GM19238 (cell line): ENCODE results near the gene LRRC23.

ENCODE experiments used
- DNase-seq: peaks from one replicate; pipeline ENCODE4 v3.0.0; 2011; ENCODE audit warnings: low spot score; ENCODE audit not compliant: insufficient read length

Gene LRRC23

DNA sequence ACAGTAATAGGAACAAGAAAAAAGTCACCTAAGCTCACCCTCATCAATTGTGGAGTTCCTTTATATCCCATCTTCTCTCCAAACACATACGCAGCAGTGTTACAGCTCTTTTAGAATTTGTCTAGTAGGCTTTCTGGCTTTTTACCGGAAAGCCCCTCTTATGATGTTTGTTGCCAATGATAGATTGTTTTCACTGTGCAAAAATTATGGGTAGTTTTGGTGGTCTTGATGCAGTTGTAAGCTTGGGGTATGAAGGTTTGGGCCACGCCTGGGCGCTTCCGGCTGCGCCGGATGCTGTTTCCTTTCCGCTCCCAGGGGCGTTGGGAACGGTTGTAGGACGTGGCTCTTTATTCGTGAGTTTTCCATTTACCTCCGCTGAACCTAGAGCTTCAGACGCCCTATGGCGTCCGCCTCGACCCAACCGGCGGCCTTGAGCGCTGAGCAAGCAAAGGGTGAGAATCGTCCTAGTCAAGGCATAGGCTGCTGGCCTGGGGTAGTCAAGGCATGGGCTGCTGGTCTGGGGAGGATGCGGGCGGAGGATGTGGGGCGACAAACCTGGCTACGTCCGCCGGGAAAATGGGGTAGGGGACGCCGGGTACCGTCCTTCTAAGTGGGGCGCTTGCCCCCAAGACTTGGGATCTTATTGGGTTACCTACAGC lies 39.2 kb downstream of the LRRC23 start, which contains the start of the genes C12orf57 and RNU7-1:
C12orf57 (plus strand) TSS at position 301 of the 659 bp plus-strand sequence; CDS start at position 401, 100 bp downstream.
RNU7-1 (plus strand) TSS at position 95 of the 659 bp plus-strand sequence.
- DNase-seq = peak; percentile 59

DNA sequence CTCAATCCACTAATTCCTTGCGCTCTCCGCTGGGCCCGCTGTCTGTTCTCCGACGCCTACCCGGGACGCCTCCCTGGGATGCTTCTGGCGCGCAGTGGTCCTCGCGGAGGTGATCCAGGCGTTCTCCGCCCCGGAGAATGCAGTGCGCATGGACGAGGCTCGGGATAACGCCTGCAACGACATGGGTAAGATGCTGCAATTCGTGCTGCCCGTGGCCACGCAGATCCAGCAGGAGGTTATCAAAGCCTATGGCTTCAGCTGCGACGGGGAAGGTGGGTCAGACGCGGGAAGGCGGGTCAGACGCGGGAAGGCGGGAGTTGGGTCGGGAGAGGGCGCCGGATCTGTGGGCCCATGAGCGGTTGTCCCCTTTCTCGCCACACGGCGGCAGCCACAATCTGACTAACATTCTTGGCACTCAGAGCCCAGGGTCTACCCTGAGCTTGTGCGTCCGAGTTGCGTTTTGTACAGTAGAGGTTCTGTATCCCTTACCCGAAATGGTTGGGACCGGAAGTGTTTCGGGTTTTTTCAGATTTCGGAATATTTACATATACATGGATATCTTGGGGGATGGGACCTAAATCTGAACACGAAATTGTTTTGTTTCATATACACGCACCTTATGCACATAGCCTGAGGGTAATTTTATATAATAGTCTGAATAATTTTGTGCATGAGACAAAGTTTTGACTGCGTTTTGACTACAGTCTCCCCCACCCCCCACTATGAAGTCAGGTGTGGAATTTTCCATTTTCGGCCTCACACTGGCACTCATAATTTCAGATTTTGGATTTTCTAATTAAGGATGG lies 40.0 kb downstream of the LRRC23 start:
- peak; percentile 71 for DNase-seq

DNA sequence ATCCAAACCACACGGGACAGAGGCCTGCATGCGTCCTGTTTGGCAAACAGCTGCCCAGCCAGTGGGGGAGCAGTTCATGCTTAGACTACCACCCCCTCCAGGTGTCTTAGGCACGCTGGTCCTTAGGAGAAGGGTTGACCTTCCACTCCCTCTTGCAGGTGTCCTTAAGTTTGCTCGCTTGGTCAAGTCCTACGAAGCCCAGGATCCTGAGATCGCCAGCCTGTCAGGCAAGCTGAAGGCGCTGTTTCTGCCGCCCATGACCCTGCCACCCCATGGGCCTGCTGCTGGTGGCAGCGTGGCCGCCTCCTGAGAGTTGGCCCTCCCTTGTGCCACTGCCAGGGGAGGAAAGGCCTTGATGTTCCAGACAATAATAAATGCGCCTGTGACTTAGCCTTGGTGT lies 41.0 kb downstream of the LRRC23 start:
- DNase-seq = no peak

DNA sequence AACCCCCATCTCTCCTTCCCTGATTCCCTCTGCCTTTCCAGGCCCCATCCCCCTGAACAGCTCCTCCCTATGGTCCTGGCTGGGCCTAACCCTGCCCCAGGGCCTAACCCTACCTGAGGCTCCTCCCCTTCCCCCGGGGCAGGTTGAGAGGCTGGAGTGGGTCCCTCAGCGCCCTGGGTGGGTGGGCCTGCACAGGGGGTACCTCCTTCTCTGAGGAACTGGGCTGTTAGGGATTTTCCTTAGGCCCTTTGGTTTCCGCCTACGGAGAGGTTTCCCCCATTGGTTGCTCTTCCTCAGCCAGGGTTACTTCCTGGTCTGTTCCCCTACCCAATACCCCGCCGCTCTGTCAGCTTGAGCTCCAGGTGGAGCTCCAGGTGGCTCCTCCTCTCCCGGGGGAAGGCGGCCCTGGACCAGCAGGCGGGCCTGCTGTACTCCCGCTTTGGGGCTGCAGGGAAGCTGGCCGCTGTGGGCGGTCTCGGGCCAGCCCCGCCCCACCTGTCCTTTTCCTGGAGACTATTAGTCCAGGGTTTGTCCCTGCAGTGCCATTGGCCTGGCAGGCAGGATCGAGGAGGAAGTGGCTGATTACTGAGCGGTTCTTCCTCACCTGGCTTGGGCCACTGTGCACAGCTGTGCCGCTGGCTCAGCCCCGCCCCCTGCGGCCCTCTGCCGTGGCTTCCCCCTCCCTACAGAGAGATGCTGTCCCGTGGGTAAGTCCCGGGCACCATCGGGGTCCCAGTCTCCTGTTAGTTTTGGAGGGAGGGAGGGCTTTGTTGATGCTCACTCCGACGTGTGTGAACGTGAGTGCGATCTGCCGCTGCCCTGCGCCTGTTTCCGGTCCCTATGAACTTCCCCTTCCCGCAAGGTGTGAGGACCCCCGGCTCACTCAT lies 41.7 kb downstream of the LRRC23 start:
- no peak for DNase-seq

DNA sequence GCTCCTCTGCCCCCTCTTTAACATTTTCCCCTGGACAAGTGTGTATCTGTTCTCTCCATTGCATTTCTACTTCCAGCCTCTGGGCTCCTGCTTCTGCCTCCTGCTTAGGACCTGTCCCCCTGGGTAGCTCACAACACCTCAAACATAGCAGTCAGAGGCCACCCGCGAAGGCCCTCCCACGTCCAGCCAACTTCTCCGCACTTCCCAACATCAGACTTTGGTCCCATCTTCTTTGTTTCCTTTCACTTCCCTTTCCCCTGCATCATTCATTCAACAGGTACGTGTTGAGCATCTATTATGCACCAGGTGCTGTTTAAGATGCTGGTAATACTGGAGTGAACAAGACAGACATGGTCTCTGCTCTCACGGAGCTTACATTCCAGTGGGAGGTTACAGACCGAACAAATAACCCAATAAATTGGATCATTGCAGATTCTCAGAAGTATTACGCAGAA lies 42.3 kb downstream of the LRRC23 start:
- DNase-seq = no peak

DNA sequence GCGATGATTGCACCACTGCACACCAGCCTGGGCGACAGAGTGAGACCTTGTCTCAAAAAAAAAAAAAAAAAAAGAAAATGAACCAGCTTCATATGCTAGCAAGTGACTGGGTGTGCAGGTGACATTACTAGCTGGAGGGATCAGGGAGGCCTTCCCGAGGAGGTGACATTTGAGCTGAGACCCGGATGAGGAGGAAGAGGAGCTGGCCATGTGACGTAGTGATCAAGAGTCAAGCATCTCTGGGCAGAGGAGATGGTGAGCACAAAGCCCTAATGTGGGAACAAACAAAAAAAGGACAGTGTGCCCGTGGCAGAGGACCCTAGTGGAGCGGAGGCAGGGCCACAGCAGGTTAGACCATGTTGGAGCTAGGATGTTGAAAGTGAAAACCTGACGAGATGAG lies 43.0 kb downstream of the LRRC23 start:
- DNase-seq = no peak

DNA sequence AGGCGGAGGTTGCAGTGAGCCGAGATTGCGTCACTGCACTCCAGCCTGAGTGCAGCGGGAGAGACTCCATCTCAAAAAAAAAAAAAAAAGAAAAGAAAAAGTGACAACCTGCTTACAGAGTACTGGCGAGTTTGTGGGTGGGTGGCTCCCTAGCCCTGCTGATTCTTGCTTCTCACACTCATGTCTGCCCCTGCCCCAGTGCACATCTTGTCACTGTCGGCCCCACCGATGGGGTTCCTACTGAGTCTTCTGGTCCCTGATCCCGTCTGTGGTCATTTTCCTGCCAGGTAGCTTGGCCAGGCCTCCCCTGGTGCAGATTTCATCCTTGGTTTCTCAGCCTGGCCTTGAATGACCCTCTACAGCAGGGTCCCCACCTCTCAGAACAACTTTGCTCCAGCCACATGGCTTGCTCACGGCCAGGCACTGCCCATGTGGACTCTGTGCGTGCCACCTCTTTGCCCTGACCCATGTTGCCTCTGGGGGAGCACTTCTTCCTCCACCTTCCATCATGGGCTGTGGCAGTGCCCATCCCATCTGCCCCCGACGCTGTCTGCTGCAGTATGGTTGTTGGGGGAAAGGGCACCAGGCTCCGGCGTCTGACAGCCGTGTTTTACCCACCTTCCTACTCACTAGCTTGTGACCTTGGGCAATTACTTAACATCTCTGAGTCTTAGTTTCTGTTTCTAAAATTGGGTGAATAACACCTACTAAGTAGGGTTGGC lies 44.4 kb downstream of the LRRC23 start:
- DNase-seq = no peak

DNA sequence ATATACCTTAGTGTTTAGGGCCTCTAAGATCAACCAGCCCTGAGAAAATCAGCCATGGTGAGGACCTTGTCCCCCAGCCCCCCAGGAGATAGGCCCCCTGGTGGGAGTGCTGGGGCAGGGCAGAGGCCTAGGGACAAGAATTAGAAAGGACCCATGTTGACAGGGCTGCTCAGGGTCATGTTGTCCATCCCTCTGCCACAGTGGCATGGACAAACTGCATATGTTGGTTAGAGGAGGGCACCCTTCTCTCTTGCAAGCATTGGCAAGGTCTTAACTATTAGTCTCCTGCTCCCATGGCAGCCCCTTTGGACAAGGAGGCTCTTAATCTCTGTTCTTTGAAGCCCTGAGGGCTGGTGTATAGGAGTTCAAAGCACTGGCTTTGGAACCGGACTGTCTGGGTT lies 45.8 kb downstream of the LRRC23 start:
- DNase-seq = no peak

DNA sequence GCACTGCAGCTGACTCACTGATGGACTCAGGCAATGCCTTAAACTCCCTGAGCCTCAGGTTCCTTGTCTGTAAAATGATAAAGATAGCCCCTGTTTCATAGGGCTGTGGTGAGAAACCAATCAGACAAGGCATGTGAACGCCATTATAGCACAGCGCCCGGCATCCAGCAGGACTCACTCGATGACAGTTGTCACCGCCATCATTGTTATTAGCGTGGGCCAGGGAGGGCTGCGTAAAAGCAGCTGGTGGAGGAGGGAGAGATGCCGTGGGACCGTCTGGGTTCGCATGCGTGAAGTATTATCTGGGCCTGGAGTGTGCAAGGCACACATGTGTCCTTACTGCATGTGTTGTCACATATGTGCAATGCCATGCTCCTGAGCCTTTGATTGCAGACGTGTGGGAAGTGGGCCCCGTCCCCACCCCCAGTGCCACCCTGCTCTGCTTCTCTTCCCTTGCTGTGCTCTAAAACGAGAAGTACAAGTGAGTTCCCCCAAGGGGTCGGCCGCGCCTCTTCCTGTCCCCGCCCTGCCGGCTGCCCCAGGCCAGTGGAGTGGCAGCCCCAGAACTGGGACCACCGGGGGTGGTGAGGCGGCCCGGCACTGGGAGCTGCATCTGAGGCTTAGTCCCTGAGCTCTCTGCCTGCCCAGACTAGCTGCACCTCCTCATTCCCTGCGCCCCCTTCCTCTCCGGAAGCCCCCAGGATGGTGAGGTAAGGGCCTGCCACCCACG lies 46.4 kb downstream of the LRRC23 start, which contains the start of gene PTPN6:
PTPN6 (plus strand) TSS at position 546 of the 730 bp plus-strand sequence; CDS start at position 703, 157 bp downstream.
- DNase-seq = no peak

DNA sequence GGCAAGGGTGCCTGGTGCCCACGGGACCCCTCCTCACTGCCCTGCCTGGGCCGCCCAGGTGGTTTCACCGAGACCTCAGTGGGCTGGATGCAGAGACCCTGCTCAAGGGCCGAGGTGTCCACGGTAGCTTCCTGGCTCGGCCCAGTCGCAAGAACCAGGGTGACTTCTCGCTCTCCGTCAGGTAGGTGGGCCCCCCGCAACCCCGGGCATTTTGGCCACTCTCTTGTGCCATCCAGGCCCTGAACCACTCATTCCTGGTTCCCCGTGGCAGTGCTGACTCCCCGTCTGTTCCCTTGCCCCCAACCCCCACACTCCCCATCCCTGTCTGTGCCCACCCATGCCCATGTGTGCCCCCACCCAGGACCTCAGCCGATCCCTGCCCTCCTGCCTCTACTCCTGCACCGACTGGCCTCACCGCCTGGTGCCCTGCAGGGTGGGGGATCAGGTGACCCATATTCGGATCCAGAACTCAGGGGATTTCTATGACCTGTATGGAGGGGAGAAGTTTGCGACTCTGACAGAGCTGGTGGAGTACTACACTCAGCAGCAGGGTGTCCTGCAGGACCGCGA lies 47.0 kb downstream of the LRRC23 start:
- no peak for DNase-seq

DNA sequence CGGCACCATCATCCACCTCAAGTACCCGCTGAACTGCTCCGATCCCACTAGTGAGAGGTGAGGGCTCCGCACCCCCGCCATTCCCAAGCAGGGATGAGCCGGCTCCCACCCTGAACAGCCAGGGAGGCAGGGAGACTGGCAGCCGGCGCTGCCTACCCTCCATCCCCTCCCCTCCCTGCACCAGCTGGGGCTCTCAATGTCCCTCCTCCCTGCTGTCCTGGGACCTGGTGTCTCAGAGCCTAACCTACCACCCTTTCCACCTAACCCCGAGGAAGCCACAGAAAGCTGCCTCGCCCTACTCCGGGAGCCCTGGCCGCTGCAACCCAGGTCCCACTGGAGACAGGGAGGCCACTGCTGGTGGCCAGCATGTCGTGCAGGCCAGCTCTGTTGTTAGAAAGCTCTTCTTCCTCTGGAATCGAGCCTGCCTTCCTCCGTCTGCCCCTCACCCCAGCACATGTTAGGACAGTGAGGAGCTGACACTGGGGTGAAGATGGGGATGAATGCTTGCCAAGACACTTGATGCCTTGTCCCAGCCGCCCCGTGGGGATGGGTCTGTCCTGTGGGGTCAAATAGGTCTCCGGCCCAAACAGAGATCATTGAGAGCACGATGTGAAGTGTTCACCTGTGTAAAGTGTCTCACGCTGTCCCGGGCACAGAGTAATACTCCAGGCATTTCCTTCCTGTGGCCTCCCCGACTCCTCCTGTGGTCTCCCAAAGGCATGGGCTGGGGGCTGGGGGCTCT lies 47.7 kb downstream of the LRRC23 start:
- no peak for DNase-seq

DNA sequence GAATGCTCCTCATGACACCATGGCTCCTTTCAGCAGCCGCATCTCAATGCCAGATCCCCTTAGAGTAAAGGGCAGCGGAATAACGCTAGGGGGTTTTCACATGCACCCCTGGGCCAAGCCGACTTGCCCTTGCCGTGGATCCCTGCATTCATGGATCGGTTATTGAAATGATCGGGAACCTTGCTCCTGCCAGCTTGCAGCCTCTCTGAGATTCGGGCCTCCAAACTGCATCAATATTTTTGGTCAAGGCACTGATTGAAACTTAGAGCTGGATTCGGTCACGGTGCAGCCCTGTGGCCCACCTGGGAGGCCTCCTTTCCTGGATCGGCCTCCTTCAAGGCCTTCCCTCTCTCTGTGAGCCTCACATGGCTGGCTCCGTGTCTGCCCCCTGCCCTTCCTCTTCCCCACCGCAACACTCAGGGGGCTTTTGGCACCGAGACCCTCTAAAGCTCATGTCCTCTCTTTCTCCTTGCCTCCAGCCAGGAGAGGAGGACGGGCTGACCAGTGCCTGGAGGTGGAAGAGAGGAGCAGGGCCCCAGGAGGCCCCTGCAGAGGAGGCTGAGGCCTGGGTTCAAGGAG lies 48.3 kb downstream of the LRRC23 start:
- DNase-seq = no peak

DNA sequence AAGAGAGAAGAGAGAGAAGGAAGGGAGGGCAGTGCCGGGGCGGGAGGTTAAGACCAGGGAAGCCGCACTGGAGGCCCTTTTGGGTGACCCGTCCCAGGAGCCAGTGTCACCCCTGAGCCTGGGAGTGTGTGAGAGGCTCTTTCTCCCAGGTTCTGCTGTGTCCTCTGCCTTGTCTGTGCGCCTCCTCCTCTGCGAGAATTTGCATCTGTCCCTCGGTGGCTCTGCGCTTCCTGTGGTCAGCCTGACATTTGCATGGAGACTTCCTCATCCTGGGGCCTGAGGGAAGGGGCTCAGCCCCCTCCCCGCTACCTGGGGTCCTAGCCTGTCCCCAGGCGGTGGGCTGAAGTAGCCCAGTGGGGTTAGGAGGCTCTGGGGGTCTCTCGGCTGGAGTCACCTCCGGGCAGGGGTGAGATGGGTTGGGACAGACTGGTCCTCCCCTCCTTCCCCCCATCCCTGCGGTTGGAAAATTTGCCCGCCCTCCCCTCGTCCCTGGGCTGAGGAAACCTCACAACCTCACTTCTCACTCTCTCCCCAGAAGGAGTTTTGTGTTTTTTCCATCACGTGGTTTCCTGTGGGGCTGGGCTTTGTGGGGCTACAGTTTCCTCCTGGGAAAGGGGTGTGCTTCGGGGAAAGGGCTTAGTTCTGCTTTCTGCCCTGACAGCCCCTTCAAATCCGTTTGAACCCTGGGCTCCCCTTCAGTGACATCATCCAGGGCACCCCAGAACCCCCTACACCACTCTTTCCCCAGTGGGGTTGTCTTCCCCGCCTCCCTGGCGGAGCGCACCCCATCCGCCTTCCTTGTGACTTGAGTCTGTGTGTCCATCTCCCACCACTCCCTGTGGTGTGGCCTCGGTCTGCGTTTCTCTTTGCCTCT lies 49.1 kb downstream of the LRRC23 start:
- DNase-seq = peak; percentile 73

DNA sequence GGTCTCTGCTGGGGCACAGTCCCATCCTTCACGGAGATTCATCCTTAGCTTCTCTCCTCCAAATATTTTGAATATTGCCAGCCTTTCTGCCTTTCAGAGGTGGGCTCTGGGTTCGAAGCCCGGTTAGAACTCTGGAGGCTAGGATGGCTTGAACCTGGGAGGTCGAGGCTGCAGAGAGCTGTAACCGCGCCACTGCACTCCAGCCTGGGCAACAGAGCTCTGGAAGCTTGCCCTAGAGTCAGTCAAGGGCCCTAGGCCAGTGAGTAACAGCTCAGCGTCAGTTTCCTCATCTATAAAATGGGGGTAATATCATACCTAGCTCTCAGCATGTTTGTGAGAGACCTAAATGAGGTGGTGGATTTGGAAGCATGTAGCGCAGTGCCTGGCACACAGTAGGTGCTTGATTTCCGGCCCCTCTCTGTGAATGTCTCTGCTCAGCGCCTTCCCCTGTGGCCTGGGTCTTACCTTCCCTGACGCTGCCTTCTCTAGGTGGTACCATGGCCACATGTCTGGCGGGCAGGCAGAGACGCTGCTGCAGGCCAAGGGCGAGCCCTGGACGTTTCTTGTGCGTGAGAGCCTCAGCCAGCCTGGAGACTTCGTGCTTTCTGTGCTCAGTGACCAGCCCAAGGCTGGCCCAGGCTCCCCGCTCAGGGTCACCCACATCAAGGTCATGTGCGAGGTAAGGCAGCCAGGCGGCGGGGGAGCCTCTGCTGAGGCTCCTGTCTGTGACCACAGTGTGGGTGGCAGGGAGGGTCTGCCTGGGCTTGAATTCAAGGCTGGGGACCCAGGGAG lies 49.9 kb downstream of the LRRC23 start:
- no peak for DNase-seq

DNA sequence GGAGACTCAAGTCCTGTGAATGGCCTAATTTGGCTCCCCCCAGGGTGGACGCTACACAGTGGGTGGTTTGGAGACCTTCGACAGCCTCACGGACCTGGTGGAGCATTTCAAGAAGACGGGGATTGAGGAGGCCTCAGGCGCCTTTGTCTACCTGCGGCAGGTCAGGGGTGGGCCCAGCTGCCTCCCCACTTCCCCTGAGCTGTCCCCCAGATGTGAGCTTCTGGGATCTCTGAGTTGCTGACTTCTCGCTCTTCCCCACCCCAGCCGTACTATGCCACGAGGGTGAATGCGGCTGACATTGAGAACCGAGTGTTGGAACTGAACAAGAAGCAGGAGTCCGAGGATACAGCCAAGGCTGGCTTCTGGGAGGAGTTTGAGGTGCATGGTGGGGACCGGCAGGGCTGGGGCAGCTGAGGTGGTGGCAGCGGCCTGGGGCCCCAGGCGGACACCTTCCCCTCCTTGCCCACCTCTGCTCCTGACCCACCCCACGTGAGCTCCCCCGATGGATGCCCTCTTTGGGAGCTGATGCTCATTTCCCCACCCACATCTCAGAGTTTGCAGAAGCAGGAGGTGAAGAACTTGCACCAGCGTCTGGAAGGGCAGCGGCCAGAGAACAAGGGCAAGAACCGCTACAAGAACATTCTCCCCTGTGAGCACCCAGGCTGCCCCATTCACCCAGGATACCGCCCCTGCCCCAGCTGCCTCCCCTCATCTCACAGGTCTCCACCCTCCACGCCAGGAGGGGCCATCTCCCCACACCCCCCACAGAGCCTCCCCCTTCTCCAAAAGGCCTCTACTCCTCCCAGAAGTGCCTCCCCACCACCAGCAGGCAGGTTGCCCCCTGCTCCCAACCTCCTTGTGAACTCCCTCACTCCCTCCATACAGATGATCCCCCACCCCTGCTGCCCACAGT lies 50.7 kb downstream of the LRRC23 start:
- DNase-seq = no peak
